Neural cell (in vitro differentiated cells): Measurements from ENCODE around the gene COL20A1. TPM values are rescaled to one million over a fixed set of nuclear protein-coding genes. Genes with fewer than 3 reads are reported as not detected.

ENCODE experiments used
- H2AFZ ChIP-seq: fragments of 200-600, 300-800 bp; sonication (generic), shearing (Covaris generic); 2 replicates; pipeline ENCODE4 v1.6.0; 2014; ENCODE audit warnings: low read depth, mild to moderate bottlenecking, antibody characterized with exemption, low read length, moderate library complexity
- H3F3A ChIP-seq: fragments of 200-600 bp; shearing (Covaris generic); 2 replicates; pipeline ENCODE4 v1.6.1; 2016; ENCODE audit warnings: mild to moderate bottlenecking, moderate library complexity, mixed read lengths, antibody characterized with exemption, low read length; ENCODE audit not compliant: insufficient read depth, poor library complexity, severe bottlenecking
- H3K27ac ChIP-seq: fragments of 200-600, 300-800 bp; sonication (generic), shearing (Covaris generic); 2 replicates; pipeline ENCODE4 v1.5.1; 2014; ENCODE audit warnings: mild to moderate bottlenecking, low read length, moderate library complexity
- H3K27me3 ChIP-seq: fragments of 300-800, 200-600 bp; sonication (generic), shearing (Covaris generic); 2 replicates; pipeline ENCODE4 v1.6.0; 2014; ENCODE audit warnings: mild to moderate bottlenecking, low read depth, low read length, moderate library complexity; ENCODE audit not compliant: insufficient read depth
- H3K36me3 ChIP-seq: fragments of 300-800, 200-600 bp; sonication (generic), shearing (Covaris generic); 2 replicates; pipeline ENCODE4 v1.5.1; 2014; ENCODE audit warnings: mild to moderate bottlenecking, antibody characterized with exemption, low read length, moderate library complexity; ENCODE audit not compliant: insufficient read depth
- H3K4me2 ChIP-seq: fragments of 300-800, 200-600 bp; sonication (generic), shearing (Covaris generic); 2 replicates; pipeline ENCODE4 v1.6.0; 2014; ENCODE audit warnings: mild to moderate bottlenecking, low read length
- H3K4me3 ChIP-seq: fragments of 300-800, 200-600 bp; sonication (generic), shearing (Covaris generic); 2 replicates; pipeline ENCODE4 v1.5.1; 2014; ENCODE audit warnings: mild to moderate bottlenecking, low read length, moderate library complexity
- H3K79me2 ChIP-seq: fragments of 200-600 bp; shearing (Covaris generic); replicated peaks from 2 replicates; pipeline ENCODE4 v1.6.0; 2014; ENCODE audit warnings: mild to moderate bottlenecking, low read length, moderate library complexity; ENCODE audit not compliant: insufficient read depth
- H3K9ac ChIP-seq: fragments of 300-800, 200-600 bp; sonication (generic), shearing (Covaris generic); 2 replicates; pipeline ENCODE4 v1.6.1; 2016; ENCODE audit warnings: mild to moderate bottlenecking, low read length, mixed read lengths
- H3K9me2 ChIP-seq: fragments of 200-600 bp; shearing (Covaris generic); 2 replicates; pipeline ENCODE4 v1.6.1; 2016; ENCODE audit warnings: mild to moderate bottlenecking, low read length, mixed read lengths; ENCODE audit not compliant: insufficient read depth
- H3K9me3 ChIP-seq: fragments of 200-600, 300-800 bp; sonication (generic), shearing (Covaris generic); 2 replicates; pipeline ENCODE4 v1.6.1; 2016; ENCODE audit warnings: mild to moderate bottlenecking, mixed run types, low read length, moderate library complexity, mixed read lengths
- H4K20me1 ChIP-seq: fragments of 200-600 bp; shearing (Covaris generic); 2 replicates; pipeline ENCODE4 v1.6.1; 2016; ENCODE audit warnings: mild to moderate bottlenecking, mixed run types; ENCODE audit not compliant: insufficient read depth
- CTCF ChIP-seq: fragments of 450-650 bp; IDR thresholded peaks from 2 replicates; pipeline ENCODE4 v1.5.1; 2014; ENCODE audit warnings: antibody characterized with exemption, mild to moderate bottlenecking, moderate library complexity; ENCODE audit not compliant: poor library complexity, severe bottlenecking
- EP300 ChIP-seq: fragments of 450-650 bp; conservative IDR thresholded peaks from 2 replicates; pipeline ENCODE4 v1.6.1; 2014; ENCODE audit warnings: antibody characterized with exemption, mild to moderate bottlenecking, moderate library complexity; ENCODE audit not compliant: poor library complexity, severe bottlenecking
- EZH2 ChIP-seq: fragments of 200-600, 300-800 bp; shearing (Covaris generic), sonication (generic); IDR thresholded peaks from 2 replicates; pipeline ENCODE4 v1.6.1; 2014; ENCODE audit warnings: antibody characterized with exemption, low read length, borderline replicate concordance, mild to moderate bottlenecking; ENCODE audit not compliant: insufficient read depth, poor library complexity, severe bottlenecking
- MXI1 ChIP-seq: fragments of 450-650 bp; conservative IDR thresholded peaks from 2 replicates; pipeline ENCODE4 v1.6.1; 2014; ENCODE audit warnings: antibody characterized with exemption, mild to moderate bottlenecking; ENCODE audit not compliant: poor library complexity, severe bottlenecking
- POLR2AphosphoS5 ChIP-seq: IDR thresholded peaks from 2 replicates; pipeline ENCODE4 v1.6.1; 2012
- RAD21 ChIP-seq: fragments of 450-650 bp; conservative IDR thresholded peaks from 2 replicates; pipeline ENCODE4 v1.6.1; 2014; ENCODE audit warnings: antibody characterized with exemption, mild to moderate bottlenecking, moderate library complexity
- SMC3 ChIP-seq: fragments of 450-650 bp; conservative IDR thresholded peaks from 2 replicates; pipeline ENCODE4 v1.6.1; 2014; ENCODE audit warnings: antibody characterized with exemption, mild to moderate bottlenecking, moderate library complexity; ENCODE audit not compliant: poor library complexity
- TAF1 ChIP-seq: IDR thresholded peaks from 2 replicates; pipeline ENCODE4 v1.6.1; 2012; ENCODE audit warnings: low read depth
- polyA plus RNA-seq: library from polyadenylated mRNA; depleted of rRNA; stranded (reverse); fragments of >200 nt; gene quantifications from 2 replicates; pipeline ENCODE4 v1.2.3, GENCODE V29; 2014
- TF ChIP-seq, protein P1 (sequence below): IDR thresholded peaks from 2 replicates; pipeline ENCODE4 v1.6.1; 2012; ENCODE audit warnings: borderline replicate concordance

Gene COL20A1
- polyA plus RNA-seq, 1 donor from 2014 or later, result 1.1 TPM

DNA sequence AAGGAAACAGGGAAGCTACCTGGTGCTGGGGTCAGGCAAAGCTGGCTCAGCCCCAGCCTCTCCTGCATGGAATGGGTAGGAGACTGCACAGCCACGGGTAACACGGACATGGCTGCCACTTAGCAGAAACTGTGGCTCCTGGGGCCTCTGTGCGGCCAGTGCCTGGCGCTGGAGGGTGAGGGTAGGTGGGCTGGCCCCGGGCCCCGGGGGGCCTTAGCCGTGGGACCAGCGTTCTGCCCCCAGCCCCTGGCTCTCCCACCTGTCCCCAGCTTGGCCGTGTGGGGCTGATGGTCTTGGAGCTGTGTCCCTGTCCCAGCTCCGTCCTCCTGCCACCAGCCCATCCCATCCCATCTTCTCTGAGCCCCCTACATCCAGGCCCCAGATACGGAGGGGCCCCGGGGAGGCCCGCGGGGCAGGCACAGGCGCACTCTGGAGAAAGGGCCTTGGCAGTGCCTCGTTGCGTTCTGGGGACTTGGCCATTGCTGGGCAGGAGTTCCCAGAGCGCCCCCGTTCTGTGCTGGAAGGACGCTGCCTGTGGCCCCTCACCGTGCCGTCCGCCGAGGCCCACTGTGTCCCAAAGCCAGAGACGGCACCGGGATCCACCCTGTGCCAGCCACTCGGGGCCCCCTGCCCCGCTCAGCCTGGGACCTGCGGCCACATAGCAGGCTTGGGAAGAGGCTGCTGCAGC lies 56.0 kb downstream of the COL20A1 start:
- Histone ChIP-seq H3K4me2 (no peak overlapping the region), H3K4me3 (no peak overlapping the region), H2AFZ (no peak overlapping the region), H3K9me2 (no peaks in the 10 kb centered on the region), H3F3A (no peaks in the 10 kb centered on the region), H3K27ac (no peak overlapping the region), H3K79me2 (no peaks in the 10 kb centered on the region), H3K36me3 (no peaks in the 10 kb centered on the region), H3K27me3 (no peaks in the 10 kb centered on the region), H3K9ac (no peak overlapping the region), H3K9me3 (no peaks in the 10 kb centered on the region), H4K20me1 (no peaks in the 10 kb centered on the region)
- TF ChIP-seq EP300 (no peak), MXI1 (no peak), TAF1 (no peak), CTCF (no peak), SMC3 (no peak), EZH2 (no peak), POLR2AphosphoS5 (no peak), RAD21 (no peak)
- TF ChIP-seq, protein P1, sequence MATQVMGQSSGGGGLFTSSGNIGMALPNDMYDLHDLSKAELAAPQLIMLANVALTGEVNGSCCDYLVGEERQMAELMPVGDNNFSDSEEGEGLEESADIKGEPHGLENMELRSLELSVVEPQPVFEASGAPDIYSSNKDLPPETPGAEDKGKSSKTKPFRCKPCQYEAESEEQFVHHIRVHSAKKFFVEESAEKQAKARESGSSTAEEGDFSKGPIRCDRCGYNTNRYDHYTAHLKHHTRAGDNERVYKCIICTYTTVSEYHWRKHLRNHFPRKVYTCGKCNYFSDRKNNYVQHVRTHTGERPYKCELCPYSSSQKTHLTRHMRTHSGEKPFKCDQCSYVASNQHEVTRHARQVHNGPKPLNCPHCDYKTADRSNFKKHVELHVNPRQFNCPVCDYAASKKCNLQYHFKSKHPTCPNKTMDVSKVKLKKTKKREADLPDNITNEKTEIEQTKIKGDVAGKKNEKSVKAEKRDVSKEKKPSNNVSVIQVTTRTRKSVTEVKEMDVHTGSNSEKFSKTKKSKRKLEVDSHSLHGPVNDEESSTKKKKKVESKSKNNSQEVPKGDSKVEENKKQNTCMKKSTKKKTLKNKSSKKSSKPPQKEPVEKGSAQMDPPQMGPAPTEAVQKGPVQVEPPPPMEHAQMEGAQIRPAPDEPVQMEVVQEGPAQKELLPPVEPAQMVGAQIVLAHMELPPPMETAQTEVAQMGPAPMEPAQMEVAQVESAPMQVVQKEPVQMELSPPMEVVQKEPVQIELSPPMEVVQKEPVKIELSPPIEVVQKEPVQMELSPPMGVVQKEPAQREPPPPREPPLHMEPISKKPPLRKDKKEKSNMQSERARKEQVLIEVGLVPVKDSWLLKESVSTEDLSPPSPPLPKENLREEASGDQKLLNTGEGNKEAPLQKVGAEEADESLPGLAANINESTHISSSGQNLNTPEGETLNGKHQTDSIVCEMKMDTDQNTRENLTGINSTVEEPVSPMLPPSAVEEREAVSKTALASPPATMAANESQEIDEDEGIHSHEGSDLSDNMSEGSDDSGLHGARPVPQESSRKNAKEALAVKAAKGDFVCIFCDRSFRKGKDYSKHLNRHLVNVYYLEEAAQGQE, result no peak

DNA sequence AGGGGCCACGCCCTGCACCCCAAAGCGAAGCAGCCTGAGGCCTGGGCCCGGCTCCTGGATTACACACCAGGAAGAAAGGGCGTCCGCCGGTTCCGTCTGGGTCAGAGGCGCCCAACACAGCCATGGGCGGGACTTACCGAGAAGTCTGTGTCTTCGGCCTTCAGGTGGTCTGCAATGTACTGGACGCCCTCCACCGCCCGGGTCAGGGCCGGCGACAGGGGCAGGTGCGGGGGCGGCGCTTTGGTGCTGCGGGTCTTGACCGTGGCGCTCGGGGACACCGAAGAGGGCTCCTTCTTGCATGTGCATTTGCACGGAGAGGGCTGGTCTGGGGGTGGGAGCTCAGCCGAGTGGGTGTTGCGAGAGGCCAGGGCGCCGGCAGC lies 56.5 kb downstream of the COL20A1 start:
- Histone ChIP-seq H3F3A (no peaks in the 10 kb centered on the region), H3K27me3 (no peaks in the 10 kb centered on the region), H4K20me1 (no peaks in the 10 kb centered on the region), H2AFZ (no peak overlapping the region), H3K27ac (no peak overlapping the region), H3K4me3 (no peak overlapping the region), H3K36me3 (no peaks in the 10 kb centered on the region), H3K9me3 (no peaks in the 10 kb centered on the region), H3K79me2 (no peaks in the 10 kb centered on the region), H3K9ac (no peak overlapping the region), H3K9me2 (no peaks in the 10 kb centered on the region), H3K4me2 (no peak overlapping the region)
- TF ChIP-seq RAD21 (no peak), EP300 (no peak), TAF1 (no peak), POLR2AphosphoS5 (no peak), EZH2 (no peak), CTCF (no peak), MXI1 (no peak), SMC3 (no peak)
- TF ChIP-seq, protein P1, result no peak
